SK-N-SH (cell line): ENCODE data around the gene SCN7A. TPM values are rescaled to one million over a fixed set of nuclear protein-coding genes. Genes with fewer than 3 reads are reported as not detected.

Source experiments
- CTCF ChIA-PET: fragments of 300-600, 350-600 bp; formaldehyde crosslinking; extraction: SDS; loops from one replicate; lab custom pipeline; 2021; lab: Yijun Ruan, JAX
- POLR2A ChIA-PET: fragments of 350-600 bp; sonication (Branson Sonifier 250); formaldehyde crosslinking; extraction: SDS; loops from one replicate; lab custom pipeline; 2020; ENCODE audit warnings: antibody characterized with exemption, inconsistent platforms; lab: Yijun Ruan, JAX
- DNase-seq: peaks from one replicate; pipeline ENCODE4 v3.0.0; 2012
- H2AFZ ChIP-seq: fragments of 200-600 bp; sonication (generic); 2 replicates; pipeline ENCODE4 v1.8.1; 2016; ENCODE audit warnings: antibody characterized with exemption, mild to moderate bottlenecking, low read depth
- H3F3A ChIP-seq: fragments of 200-600 bp; sonication (generic); replicated peaks from 2 replicates; pipeline ENCODE3; 2016; ENCODE audit warnings: antibody characterized with exemption, mild to moderate bottlenecking; ENCODE audit not compliant: insufficient read depth
- H3K27ac ChIP-seq, 2 experiments: fragments of 200-500 bp in 1 of 2; fragments of 200-600 bp in 1 of 2; sonication (Bioruptor generic) in 1 of 2; sonication (generic), shearing (Covaris generic) in 1 of 2; 2 replicates each; pipeline versions ENCODE4 v1.5.1 to v1.6.1; 2014 to 2016; ENCODE audit warnings: low read depth in 2 of 2, inconsistent platforms in 1 of 2, low read length in 1 of 2, mild to moderate bottlenecking in 1 of 2, mixed read lengths in 1 of 2
- H3K27me3 ChIP-seq: fragments of 200-600 bp; sonication (generic), shearing (Covaris generic); 2 replicates; pipeline ENCODE4 v1.6.1; 2016; ENCODE audit warnings: mixed run types; ENCODE audit not compliant: insufficient read depth
- H3K36me3 ChIP-seq, 2 experiments: fragments of 200-500 bp in 1 of 2; fragments of 200-600 bp in 1 of 2; sonication (Bioruptor generic) in 1 of 2; sonication (generic) in 1 of 2; replicated peaks in 1 of 2; 2 replicates each; pipeline versions ENCODE3 to v1.5.1; 2014 to 2016; ENCODE audit warnings: low read length in 1 of 2, mild to moderate bottlenecking in 1 of 2; ENCODE audit not compliant: insufficient read depth in 2 of 2, control insufficient read depth in 1 of 2
- H3K4me1 ChIP-seq, 2 experiments: fragments of 200-500 bp in 1 of 2; fragments of 200-600 bp in 1 of 2; sonication (Bioruptor generic) in 1 of 2; sonication (generic), shearing (Covaris generic) in 1 of 2; 2 replicates each; pipeline versions ENCODE4 v1.5.1 to v1.6.1; 2014 to 2016; ENCODE audit warnings: low read depth in 1 of 2, low read length in 1 of 2, mixed run types in 1 of 2; ENCODE audit not compliant: insufficient read depth in 2 of 2, control insufficient read depth in 1 of 2
- H3K4me2 ChIP-seq: fragments of 200-600 bp; sonication (generic), shearing (Covaris generic); 2 replicates; pipeline ENCODE4 v1.6.1; 2017; ENCODE audit warnings: mixed run types
- H3K4me3 ChIP-seq, 2 experiments: fragments of 200-500 bp in 1 of 2; fragments of 200-600 bp in 1 of 2; sonication (Bioruptor generic) in 1 of 2; sonication (generic), shearing (Covaris generic) in 1 of 2; 2 replicates each; pipeline versions ENCODE4 v1.5.1 to v1.8.1; 2014 to 2016; ENCODE audit warnings: low read depth in 2 of 2, inconsistent platforms in 1 of 2, low read length in 1 of 2, mild to moderate bottlenecking in 1 of 2, mixed read lengths in 1 of 2, moderate library complexity in 1 of 2
- H3K79me2 ChIP-seq: fragments of 200-600 bp; sonication (generic); 2 replicates; pipeline ENCODE4 v1.8.1; 2017; ENCODE audit warnings: mild to moderate bottlenecking; ENCODE audit not compliant: insufficient read depth
- H3K9ac ChIP-seq: fragments of 200-600 bp; sonication (generic); 2 replicates; pipeline ENCODE4 v1.6.1; 2017; ENCODE audit warnings: mixed run types
- H3K9me2 ChIP-seq: fragments of 200-600 bp; sonication (generic); 2 replicates; pipeline ENCODE4 v1.6.1; 2017; ENCODE audit warnings: mixed run types
- H3K9me3 ChIP-seq: fragments of 200-600 bp; sonication (generic); 2 replicates; pipeline ENCODE4 v1.6.1; 2017; ENCODE audit warnings: mixed run types, mild to moderate bottlenecking, moderate library complexity
- H4K20me1 ChIP-seq: fragments of 200-600 bp; sonication (generic); 2 replicates; pipeline ENCODE4 v1.6.1; 2017; ENCODE audit warnings: mild to moderate bottlenecking, mixed run types; ENCODE audit not compliant: insufficient read depth
- CHD2 ChIP-seq: fragments of 150-350 bp; IDR thresholded peaks from 2 replicates; pipeline ENCODE4 v1.6.1; 2018; ENCODE audit warnings: low read length; ENCODE audit not compliant: partially characterized antibody
- ELF1 ChIP-seq: IDR thresholded peaks from 2 replicates; pipeline ENCODE4 v1.4.0; 2012
- EP300 ChIP-seq, 2 experiments: IDR thresholded peaks; 2 replicates each; pipeline versions ENCODE4 v1.4.0 to v1.6.1; 2012; ENCODE audit warnings: borderline replicate concordance in 1 of 2, low read depth in 1 of 2, low read length in 1 of 2
- EZH2phosphoT487 ChIP-seq: fragments of 200-600 bp; sonication (generic); IDR thresholded peaks from 2 replicates; pipeline ENCODE4 v1.6.1; 2017; ENCODE audit warnings: low read depth, mixed run types, mild to moderate bottlenecking, antibody characterized with exemption, moderate library complexity, borderline replicate concordance
- FOXJ3 ChIP-seq: sonication (generic); formaldehyde crosslinking; IDR thresholded peaks from 2 replicates; pipeline ENCODE4 v1.5.1; 2020; ENCODE audit warnings: mild to moderate bottlenecking, missing genetic modification reagents
- FOXM1 ChIP-seq: IDR thresholded peaks from 2 replicates; pipeline ENCODE4 v1.4.0; 2012; ENCODE audit warnings: low read depth, mild to moderate bottlenecking
- GABPA ChIP-seq: IDR thresholded peaks from 2 replicates; pipeline ENCODE4 v1.4.0; 2012; ENCODE audit warnings: low read depth, mild to moderate bottlenecking
- GATA2 ChIP-seq: sonication (generic); formaldehyde crosslinking; IDR thresholded peaks from 2 replicates; pipeline ENCODE4 v1.5.0; 2020; ENCODE audit warnings: mild to moderate bottlenecking, missing genetic modification reagents
- MEF2A ChIP-seq: IDR thresholded peaks from 2 replicates; pipeline ENCODE4 v1.4.0; 2012; ENCODE audit warnings: low read depth, borderline replicate concordance
- RAD21 ChIP-seq: IDR thresholded peaks from 2 replicates; pipeline ENCODE4 v1.6.1; 2012; ENCODE audit warnings: mild to moderate bottlenecking, low read length
- RCOR1 ChIP-seq: fragments of 150-350 bp; IDR thresholded peaks from 2 replicates; pipeline ENCODE4 v1.6.1; 2017; ENCODE audit warnings: antibody characterized with exemption, low read length
- RXRA ChIP-seq: IDR thresholded peaks from 2 replicates; pipeline ENCODE4 v1.4.0; 2012; ENCODE audit warnings: low read depth, mild to moderate bottlenecking, borderline replicate concordance
- SIN3A ChIP-seq: IDR thresholded peaks from 2 replicates; pipeline ENCODE4 v1.6.1; 2012; ENCODE audit warnings: low read depth, mild to moderate bottlenecking, low read length, moderate library complexity, borderline replicate concordance
- TAF1 ChIP-seq: IDR thresholded peaks from 2 replicates; pipeline ENCODE4 v1.6.1; 2012; ENCODE audit warnings: low read depth, mild to moderate bottlenecking, low read length, moderate library complexity, borderline replicate concordance
- TEAD4 ChIP-seq: IDR thresholded peaks from 2 replicates; pipeline ENCODE4 v1.4.0; 2012; ENCODE audit warnings: mild to moderate bottlenecking, borderline replicate concordance; ENCODE audit not compliant: insufficient read depth
- WGBS: methylation state at CpG from one replicate; pipeline ENCODE4 v1.1.6; 2017; ENCODE audit warnings: low lambda C conversion rate; 5-methylcytosine and 5-hydroxymethylcytosine counted together
- polyA plus RNA-seq, 3 experiments: library from polyadenylated mRNA; depleted of rRNA; stranded (reverse); fragments of >200 nt; gene quantifications; 2 replicates each; pipeline ENCODE4 v1.2.3, GENCODE V29; 2012
- TF ChIP-seq, protein P1 (sequence below): IDR thresholded peaks from 2 replicates; pipeline ENCODE4 v1.4.0; 2012; ENCODE audit warnings: low read depth, borderline replicate concordance
- TF ChIP-seq, protein P2 (sequence below): fragments of 150-350 bp; IDR thresholded peaks from 2 replicates; pipeline ENCODE4 v1.6.1; 2016; ENCODE audit warnings: mild to moderate bottlenecking, low read depth, low read length
- TF ChIP-seq, protein P3 (sequence below): IDR thresholded peaks from 2 replicates; pipeline ENCODE4 v1.4.0; 2012; ENCODE audit warnings: low read depth
- TF ChIP-seq, protein P4 (sequence below): fragments of 200-600 bp; sonication (generic); IDR thresholded peaks from 2 replicates; pipeline ENCODE4 v1.6.1; 2017; ENCODE audit warnings: antibody characterized with exemption, mild to moderate bottlenecking, moderate library complexity
- TF ChIP-seq, protein P5 (sequence below): fragments of 150-350 bp; IDR thresholded peaks from 2 replicates; pipeline ENCODE4 v1.6.1; 2017; ENCODE audit warnings: antibody characterized with exemption, low read length, low read depth, borderline replicate concordance

The SCN7A gene
- polyA plus RNA-seq, 1 of the 3 experiments (the other 2 are of a cell fraction): 0.02 TPM

DNA sequence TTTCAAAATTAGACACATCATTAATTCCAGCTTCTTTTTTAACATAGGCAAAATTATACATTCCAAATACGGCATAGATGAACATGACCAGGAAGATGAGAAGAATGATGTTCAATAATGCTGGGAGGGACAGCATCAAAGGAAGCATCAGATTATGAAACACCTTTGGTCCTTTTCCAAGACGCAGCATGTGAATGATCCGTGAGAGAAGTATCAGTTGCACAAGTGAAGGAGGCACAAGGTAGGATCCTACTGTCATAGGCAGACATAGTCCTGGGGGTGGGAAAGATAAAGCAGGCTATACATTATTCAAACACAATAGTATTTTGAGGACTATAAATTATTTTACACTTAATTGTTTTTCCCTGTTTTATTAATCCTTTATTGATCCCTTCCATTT, 87.7 kb downstream of the SCN7A start (continued):
- TF ChIP-seq, protein P1, sequence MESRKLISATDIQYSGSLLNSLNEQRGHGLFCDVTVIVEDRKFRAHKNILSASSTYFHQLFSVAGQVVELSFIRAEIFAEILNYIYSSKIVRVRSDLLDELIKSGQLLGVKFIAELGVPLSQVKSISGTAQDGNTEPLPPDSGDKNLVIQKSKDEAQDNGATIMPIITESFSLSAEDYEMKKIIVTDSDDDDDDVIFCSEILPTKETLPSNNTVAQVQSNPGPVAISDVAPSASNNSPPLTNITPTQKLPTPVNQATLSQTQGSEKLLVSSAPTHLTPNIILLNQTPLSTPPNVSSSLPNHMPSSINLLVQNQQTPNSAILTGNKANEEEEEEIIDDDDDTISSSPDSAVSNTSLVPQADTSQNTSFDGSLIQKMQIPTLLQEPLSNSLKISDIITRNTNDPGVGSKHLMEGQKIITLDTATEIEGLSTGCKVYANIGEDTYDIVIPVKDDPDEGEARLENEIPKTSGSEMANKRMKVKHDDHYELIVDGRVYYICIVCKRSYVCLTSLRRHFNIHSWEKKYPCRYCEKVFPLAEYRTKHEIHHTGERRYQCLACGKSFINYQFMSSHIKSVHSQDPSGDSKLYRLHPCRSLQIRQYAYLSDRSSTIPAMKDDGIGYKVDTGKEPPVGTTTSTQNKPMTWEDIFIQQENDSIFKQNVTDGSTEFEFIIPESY: no peak
- TF ChIP-seq, protein P2, sequence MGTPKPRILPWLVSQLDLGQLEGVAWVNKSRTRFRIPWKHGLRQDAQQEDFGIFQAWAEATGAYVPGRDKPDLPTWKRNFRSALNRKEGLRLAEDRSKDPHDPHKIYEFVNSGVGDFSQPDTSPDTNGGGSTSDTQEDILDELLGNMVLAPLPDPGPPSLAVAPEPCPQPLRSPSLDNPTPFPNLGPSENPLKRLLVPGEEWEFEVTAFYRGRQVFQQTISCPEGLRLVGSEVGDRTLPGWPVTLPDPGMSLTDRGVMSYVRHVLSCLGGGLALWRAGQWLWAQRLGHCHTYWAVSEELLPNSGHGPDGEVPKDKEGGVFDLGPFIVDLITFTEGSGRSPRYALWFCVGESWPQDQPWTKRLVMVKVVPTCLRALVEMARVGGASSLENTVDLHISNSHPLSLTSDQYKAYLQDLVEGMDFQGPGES: no peak

DNA sequence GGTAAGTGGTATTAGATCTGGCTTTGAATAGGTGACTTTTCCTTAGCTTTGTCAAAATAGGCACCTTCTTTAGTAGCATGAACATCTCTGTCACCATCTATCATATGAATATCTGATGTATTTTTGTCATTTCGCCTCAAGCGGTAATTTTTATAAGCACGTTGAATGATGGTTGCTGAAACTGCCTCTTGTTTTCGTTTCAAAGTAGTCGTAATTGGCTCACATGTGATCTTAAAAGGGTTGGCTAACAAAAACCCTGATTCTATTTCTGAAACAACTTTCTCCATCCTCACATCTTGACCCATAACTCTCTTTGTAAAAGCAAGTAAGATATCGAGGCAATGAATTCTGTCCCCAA, 88.5 kb downstream of the SCN7A start:
- H3K27ac ChIP-seq: peak overlapping the region; percentile 39 to 44; a peak in 2 of 4 replicates
- peaks cover 0 to 3% of the 10 kb centered on the region in 2 experiments; a peak in 2 of 4 replicates for H3K4me1 ChIP-seq
- CTCF ChIA-PET: interaction anchor here (1.4 to 2.2 kb wide), 4 partner anchors 14 to 226 kb away, joined by 3 to 8 read pairs (median 5); no protein-coding TSS in a partner anchor
- no peak overlapping the region for H3K4me3 ChIP-seq
- H3K9me3 ChIP-seq: no peaks in the 10 kb centered on the region
- POLR2A ChIA-PET: no interaction called here
- H3K27me3 ChIP-seq: no peaks in the 10 kb centered on the region
- no peak overlapping the region for H3K4me2 ChIP-seq
- H3K9me2 ChIP-seq: no peaks in the 10 kb centered on the region
- H3K36me3 ChIP-seq: no peaks in the 10 kb centered on the region
- DNase-seq: no peak
- 74% methylated on average over 6 of the region's 6 CpGs for WGBS
- H3K9ac ChIP-seq: no peak overlapping the region
- no peaks in the 10 kb centered on the region for H3K79me2 ChIP-seq
- no peaks in the 10 kb centered on the region for H4K20me1 ChIP-seq
- no peak overlapping the region for H2AFZ ChIP-seq
- TF ChIP-seq EZH2phosphoT487: no peak
- TF ChIP-seq, protein P3, sequence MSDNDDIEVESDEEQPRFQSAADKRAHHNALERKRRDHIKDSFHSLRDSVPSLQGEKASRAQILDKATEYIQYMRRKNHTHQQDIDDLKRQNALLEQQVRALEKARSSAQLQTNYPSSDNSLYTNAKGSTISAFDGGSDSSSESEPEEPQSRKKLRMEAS: no peak
- no peak for TF ChIP-seq GATA2 (CRISPR knock-in tag)
- no peak for TF ChIP-seq SIN3A
- no peak for TF ChIP-seq RAD21
- TF ChIP-seq, protein P4, sequence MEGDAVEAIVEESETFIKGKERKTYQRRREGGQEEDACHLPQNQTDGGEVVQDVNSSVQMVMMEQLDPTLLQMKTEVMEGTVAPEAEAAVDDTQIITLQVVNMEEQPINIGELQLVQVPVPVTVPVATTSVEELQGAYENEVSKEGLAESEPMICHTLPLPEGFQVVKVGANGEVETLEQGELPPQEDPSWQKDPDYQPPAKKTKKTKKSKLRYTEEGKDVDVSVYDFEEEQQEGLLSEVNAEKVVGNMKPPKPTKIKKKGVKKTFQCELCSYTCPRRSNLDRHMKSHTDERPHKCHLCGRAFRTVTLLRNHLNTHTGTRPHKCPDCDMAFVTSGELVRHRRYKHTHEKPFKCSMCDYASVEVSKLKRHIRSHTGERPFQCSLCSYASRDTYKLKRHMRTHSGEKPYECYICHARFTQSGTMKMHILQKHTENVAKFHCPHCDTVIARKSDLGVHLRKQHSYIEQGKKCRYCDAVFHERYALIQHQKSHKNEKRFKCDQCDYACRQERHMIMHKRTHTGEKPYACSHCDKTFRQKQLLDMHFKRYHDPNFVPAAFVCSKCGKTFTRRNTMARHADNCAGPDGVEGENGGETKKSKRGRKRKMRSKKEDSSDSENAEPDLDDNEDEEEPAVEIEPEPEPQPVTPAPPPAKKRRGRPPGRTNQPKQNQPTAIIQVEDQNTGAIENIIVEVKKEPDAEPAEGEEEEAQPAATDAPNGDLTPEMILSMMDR: no peak
- TF ChIP-seq FOXJ3 (CRISPR knock-in tag): no peak
- no peak for TF ChIP-seq MEF2A
- TF ChIP-seq RCOR1: no peak
- TF ChIP-seq FOXM1: no peak
- no peak for TF ChIP-seq EP300 (IDR thresholded peaks at IDR 0.05; ENCODE audit: borderline replicate concordance in 1 of 2, low read depth in 1 of 2, low read length in 1 of 2)
- TF ChIP-seq RXRA: no peak
- TF ChIP-seq, protein P5, sequence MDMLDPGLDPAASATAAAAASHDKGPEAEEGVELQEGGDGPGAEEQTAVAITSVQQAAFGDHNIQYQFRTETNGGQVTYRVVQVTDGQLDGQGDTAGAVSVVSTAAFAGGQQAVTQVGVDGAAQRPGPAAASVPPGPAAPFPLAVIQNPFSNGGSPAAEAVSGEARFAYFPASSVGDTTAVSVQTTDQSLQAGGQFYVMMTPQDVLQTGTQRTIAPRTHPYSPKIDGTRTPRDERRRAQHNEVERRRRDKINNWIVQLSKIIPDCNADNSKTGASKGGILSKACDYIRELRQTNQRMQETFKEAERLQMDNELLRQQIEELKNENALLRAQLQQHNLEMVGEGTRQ: no peak
- TF ChIP-seq TEAD4: no peak
- TF ChIP-seq CHD2: no peak
- TF ChIP-seq ELF1: no peak
- TF ChIP-seq GABPA: no peak
- TF ChIP-seq, protein P1: no peak
- no peak for TF ChIP-seq TAF1
- H3F3A ChIP-seq: peaks cover 8% of the 10 kb centered on the region
